DMS 273 (cell line): Measurements from ENCODE around the gene LINGO3.
A peak's percentile ranks its signal among the peaks of the same experiment; 100 is the strongest.

Experiments used
- DNase-seq: peaks from one replicate; lab custom pipeline; 2025; ENCODE audit not compliant: unreplicated experiment; lab: John Stamatoyannopoulos, UW

Gene LINGO3

DNA sequence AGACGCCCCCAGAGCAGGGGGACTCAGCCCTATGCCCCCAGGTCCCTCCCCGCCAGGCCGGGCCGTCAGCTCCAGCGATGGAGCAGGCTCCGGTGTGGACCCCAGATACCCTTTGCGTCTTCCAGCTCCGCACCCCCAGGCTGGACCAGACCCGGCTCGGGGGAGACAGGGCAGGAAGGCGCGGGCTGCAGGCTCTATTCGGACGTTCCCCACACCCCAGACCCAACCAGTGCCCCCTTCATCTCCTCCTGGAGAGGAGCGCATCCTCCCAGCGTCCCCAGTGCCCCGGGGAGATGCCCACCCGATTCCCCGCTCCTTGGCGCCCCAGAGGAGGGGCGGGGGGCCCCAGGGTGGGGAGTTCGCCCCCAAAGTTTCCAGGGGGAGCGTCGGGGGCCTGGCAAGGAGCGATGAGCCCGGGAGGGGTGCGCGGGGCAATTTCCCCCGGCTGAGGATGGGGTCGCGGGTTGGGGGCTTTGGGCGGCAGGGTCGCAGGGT is 389 bp downstream of the LINGO3 start:
- DNase-seq: no peak

DNA sequence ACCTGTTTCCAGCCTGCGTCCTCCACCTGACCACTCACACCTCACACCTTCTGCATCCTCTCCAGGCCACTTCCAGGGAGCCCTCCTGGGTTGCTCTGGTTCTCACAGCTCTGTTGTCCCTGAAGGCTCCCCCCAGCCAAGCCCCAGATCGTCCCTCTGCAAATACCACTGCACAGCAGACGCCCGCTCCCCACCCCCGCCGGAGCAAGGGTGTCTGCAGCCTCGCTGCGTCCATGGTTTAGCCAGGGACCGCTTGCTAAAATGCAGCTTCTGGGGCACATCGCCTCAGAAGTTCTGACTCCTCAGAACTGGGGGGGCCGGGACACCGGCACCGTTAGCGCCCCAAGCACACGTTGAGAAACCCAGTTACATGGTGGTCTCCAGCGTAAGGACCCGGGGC is 983 bp downstream of the LINGO3 start:
- DNase-seq: no peak

DNA sequence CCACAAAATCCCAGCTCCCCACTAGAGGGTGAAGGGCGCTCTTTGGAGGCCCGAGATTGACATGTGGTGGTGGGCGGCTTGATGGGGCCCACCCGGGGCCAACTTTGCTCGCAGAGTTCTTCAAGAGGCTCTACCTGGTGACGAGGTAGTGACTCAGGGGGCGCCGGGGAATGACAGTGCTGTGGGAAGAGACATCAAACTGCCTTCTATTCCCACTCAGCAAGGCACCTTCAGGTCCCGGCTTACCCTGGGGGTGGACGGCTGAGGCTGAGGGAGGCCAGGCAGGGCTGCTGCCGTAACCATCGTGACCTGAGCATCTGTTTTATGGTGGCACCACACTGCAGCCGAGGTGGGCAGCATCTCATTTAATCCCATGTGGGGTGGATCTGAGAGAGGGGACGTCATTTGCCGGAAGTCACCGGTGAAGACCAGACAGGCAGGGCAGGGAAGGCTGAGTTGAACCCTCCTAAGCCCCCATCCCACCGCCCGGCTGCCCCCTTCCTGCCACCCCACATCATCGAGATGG is 1.6 kb downstream of the LINGO3 start:
- no peak for DNase-seq

DNA sequence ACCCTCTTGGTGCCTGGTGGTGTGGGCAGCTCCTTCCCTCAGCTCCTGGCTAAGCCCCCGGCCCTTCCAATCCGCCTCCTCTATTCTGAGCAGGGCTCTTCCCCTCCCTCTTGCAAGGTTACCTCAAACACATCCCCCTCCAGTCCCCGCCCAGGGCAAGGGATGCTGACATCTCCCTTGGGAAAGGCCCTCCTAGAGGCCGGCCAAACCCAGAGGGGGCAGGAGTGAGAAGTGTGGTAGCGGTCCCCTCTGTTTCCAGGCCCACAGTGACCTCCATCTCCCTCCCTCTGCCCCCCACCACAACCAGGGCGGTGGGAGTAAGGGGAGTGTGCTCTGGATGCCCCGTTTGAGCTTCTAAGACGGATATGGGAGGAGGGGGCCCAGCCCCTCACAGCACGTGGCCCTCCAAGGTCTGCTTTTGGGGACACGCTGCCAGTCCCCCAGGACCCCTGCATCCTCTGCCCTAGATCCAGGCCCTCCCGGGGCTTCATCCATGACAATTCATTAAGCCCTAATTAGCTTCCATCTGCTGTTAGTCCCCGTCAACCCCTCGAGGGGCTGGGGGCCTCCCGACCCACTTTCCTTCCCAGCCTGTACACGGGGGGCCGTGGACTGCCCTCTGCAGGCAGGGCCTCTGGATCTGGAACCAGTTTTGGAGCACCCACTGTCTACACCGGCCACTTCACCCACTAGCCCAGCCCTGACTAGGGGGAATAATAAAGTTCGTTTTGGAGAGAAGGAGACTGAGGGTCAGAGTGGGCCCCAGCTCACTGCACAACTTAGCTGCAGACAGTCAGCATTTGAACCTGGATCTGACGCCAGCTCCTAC is 2.3 kb downstream of the LINGO3 start:
- no peak for DNase-seq

- DNase-seq: no peak
These were observed 4.6 kb downstream of the LINGO3 start for GRCh38 chr19:2303211-2303798.

- peak; percentile 60 for DNase-seq
These were observed 5.4 kb downstream of the LINGO3 start for GRCh38 chr19:2302319-2303210.

DNA sequence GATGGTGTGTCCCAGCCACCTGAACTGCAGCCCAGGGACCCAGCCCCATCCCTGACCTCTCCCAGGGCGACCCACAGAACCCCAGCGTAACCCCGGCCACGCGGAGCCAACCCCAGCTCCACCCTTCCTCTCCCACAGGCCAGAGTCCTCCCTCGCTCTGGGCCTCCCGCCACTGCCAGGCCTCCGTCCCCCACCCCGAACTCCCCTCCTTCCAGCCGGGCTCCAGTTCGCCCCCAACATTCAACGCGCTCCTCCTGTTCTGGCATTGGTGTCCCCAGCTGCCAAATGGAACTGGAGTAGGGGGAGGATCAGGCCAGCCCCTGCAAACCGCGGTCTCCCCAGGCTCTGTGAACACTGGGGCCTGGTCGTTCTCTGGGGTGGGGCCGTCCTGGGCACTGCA is 7.4 kb downstream of the LINGO3 start:
- DNase-seq: no peak

DNA sequence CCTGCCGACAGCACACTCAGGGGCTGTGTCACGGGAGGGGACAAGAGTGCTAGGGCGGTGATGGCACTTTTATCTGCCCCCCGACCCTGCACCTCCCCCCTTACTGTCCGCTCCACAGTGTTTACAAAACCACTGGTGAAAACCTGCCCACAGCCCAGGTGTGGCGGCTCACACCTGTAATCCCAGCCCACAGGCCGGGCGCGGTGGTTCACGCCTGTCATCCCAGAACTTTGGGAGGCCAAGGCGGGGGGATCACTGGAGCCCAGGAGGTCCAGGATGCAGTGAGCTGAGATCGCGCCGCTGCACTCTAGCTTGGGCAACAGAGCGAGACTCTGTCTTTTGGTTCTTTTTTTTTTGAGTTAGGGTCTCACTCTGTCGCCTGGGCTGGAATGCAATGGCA is 11.8 kb downstream of the LINGO3 start:
- no peak for DNase-seq

- peak; percentile 83 for DNase-seq
These were observed 13.1 kb downstream of the LINGO3 start for GRCh38 chr19:2294687-2295335.

DNA sequence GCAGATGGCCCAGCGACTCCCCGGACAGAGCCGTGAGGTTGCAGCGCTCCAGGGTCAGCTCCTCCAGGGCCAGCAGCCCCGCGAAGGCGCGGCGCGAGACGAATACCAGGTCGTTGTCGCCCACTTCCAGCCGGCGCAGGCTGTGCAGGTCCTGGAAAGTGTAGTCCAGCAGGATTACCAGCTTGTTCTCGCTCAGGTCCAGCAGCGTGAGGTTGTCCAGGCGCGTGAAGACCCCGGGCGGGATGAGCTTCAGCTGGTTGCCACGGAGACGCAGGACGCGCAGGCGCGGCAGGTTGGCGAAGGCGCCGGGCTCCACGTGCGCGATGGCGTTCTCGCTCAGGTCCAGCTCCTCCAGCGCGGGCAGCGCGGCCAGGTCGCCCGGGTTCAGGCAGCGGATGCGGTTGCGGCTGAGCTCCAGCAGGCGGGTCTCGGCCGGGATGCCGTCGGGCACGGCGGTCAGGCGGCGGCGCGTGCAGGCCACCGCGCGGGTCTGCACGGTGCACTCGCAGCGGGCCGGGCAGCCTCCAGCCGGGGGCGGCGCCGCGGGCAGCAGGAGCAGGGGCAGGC is 16.7 kb downstream of the LINGO3 start:
- DNase-seq: peak; percentile 77

DNA sequence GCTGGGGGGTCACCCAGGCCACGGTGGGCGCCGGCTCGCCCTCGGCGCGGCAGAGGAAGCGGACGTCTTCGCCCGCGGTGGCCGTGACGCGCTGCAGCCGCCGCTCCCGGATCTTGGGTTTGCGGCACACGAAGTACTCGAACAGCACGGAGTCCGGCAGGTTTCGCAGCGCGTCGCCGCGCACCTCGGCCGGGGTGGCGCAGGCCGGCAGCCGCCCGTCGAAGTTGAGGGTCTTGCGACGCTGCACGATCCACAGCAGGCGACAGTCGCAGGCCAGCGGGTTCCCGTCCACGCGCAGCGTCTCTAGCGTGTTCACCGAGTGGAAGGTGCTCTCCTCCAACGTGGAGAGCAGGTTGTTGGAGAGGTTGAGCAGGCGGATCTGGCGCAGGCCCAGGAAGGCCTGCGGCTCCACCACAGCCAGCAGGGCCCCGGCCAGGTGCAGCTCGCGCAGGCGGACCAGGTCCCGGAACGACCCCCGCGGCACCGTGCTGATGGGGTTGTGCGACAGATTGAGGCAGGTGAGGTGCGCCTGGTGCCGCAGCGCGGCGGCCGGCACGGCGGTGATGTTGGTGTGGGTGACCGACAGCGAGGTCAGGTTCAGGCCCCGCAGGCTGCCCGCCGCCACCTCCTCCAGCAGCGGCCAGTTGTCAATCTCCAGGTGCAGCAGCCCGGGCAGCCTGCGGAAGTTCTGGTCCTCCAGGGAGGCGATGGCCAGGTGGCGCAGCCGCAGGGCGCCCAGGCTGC is 17.3 kb downstream of the LINGO3 start:
- peak; percentile 69 for DNase-seq

DNA sequence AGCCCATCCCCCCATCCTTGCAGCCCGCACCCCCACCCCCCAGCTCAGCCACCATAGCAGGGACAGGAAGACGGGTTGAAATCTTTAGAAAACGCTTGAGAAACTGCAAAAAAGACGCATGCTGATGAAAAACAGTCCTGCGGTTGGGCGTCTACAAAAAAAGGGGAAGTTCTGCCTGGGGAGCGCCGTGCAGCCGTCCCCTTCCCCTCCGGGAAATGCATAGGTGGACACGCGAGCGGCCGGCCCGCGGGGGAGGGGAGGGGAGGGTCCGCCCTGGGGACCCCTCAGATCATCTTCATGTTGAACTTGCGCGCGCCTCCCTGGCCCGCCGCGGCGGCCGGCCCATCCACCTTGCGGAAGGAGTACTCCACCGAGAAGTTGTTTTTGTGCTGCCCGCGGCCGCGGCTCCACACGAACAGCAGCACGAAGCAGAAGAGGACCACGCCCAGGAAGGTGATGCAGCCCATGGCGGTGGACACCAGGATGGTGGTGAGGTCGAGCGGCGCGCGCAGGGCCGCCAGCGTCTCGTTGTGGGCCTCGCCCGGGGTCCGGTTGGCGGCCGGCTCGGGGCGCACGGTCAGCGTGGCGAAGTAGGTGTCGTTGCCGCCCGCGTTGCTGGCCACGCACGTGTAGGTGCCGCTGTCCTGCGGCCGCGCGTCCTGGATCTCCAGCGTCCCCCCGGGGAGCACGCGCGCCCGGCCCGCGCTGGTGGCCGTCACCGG is 18.1 kb downstream of the LINGO3 start:
- peak; percentile 49 for DNase-seq

DNA sequence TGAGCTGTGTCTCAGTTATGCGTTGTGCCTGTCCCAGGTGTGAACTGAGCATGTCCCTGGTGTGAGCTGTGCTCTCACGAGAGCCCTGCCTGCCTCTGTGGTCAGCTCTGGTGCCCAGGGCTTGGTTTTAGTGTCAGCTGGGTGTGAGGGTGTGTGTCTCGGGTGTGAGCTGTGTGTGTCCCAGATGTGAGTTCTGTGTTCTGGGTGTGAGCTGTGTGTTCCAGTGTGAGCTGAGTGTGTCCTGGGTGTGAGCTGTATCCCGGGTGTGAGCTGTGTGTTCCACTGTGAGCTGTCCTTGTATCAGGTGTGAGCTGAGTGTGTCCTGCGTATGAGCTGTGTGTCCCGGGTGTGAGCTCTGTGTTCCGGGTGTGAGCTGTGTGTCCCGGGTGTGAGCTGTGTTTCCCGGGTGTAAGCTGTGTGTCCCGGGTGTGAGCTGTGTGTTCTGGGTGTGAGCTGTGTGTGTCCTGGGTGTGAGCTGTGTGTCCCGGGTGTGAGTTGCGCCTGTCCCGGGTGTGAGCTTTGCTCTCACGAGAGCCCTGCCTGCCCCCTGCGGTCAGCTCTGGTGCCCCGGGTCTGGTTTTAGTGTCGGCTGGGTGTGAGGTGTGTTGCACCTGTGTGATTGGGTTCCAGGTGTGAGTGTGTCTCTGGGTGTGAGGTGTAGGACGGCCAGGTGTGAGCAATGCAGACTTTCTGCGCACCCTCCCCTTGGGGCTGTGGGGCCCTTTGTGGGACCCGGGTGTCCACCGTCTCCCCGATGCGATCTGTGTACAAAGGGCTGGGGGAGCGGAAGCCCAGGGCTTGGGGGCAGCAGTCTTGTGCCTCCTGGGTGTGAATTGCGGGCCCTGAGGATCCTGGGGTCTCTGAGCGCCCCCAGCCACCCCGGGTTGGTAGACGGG is 18.9 kb downstream of the LINGO3 start:
- DNase-seq: no peak

GRCh38 chr19:2288338-2288817 is 19.6 kb downstream of the LINGO3 start:
- DNase-seq: no peak

- DNase-seq: no peak
These were observed 20.2 kb downstream of the LINGO3 start for GRCh38 chr19:2287585-2288337.

GRCh38 chr19:2286402-2287140 is 21.4 kb downstream of the LINGO3 start:
- no peak for DNase-seq
